Fibroblast of the aortic adventitia (primary cell): ENCODE data around the gene PLN. TPM values are rescaled to one million over a fixed set of nuclear protein-coding genes. Genes with fewer than 3 reads are reported as not detected.
A peak's percentile ranks its signal among the peaks of the same experiment; 100 is the strongest.

Source experiments
- DNase-seq: peaks from one replicate; pipeline ENCODE4 v3.0.0-alpha.2; 2010; ENCODE audit warnings: low read depth
- H3K4me3 ChIP-seq: 2 replicates; pipeline ENCODE4 v1.5.1; 2011; ENCODE audit warnings: low read depth, mild to moderate bottlenecking, control low read depth, low read length, moderate library complexity
- CTCF ChIP-seq: IDR thresholded peaks from 2 replicates; pipeline ENCODE4 v1.5.1; 2011; ENCODE audit warnings: mild to moderate bottlenecking, low read length, control low read depth, inconsistent platforms; ENCODE audit not compliant: insufficient read depth
- total RNA-seq: library from RNA; depleted of rRNA; stranded (reverse); fragments of >200 nt; gene quantifications from 2 replicates; pipeline ENCODE4 v1.2.3, GENCODE V29; 2012; ENCODE audit warnings: low replicate concordance

Gene PLN
- total RNA-seq, 1 donor: 0.27 TPM

- DNase-seq: no peak
- TF ChIP-seq CTCF: no peak
- H3K4me3 ChIP-seq: no peak overlapping the region
Observed at GRCh38 chr6:118584911-118585310, 36.8 kb downstream of the PLN start.

- no peak overlapping the region for H3K4me3 ChIP-seq
- no peak for TF ChIP-seq CTCF
- no peak for DNase-seq
Observed at GRCh38 chr6:118586746-118587485, 38.8 kb downstream of the PLN start.

- no peak for TF ChIP-seq CTCF
- DNase-seq: no peak
- H3K4me3 ChIP-seq: no peak overlapping the region
Observed at GRCh38 chr6:118588626-118589025, 40.5 kb downstream of the PLN start.

GRCh38 chr6:118589186-118589585, 41.1 kb downstream of the PLN start:
- H3K4me3 ChIP-seq: no peak overlapping the region
- TF ChIP-seq CTCF: no peak
- peak; percentile 23 for DNase-seq

- TF ChIP-seq CTCF: no peak
- DNase-seq: no peak
- H3K4me3 ChIP-seq: no peak overlapping the region
Observed at GRCh38 chr6:118589649-118590365, 41.7 kb downstream of the PLN start.

GRCh38 chr6:118591897-118592296, 43.8 kb downstream of the PLN start:
- TF ChIP-seq CTCF: no peak
- H3K4me3 ChIP-seq: no peak overlapping the region
- DNase-seq: no peak
